ENCODE results near the gene SLC22A2. TPM values are rescaled to one million over a fixed set of nuclear protein-coding genes. Genes with fewer than 3 reads are reported as not detected.

The SLC22A2 gene
- total RNA-seq, 4 donors from 2014 or later: not detected

- WGBS, 2 donors: 36 to 41% methylated on average over 2 of the region's 2 CpGs
- TF ChIP-seq EP300 (IDR thresholded peaks at IDR 0.05): no peak
- no peak for TF ChIP-seq POLR2A (IDR thresholded peaks at IDR 0.05)
- peak overlapping the region in 1 of 4 donors; percentile 28 for H3K27ac ChIP-seq
Observed at GRCh38 chr6:160202411-160202810, 56.2 kb downstream of the SLC22A2 start.

GRCh38 chr6:160201061-160201460, 57.6 kb downstream of the SLC22A2 start:
- H3K27ac ChIP-seq: no peak overlapping the region
- H3K4me1 ChIP-seq: peaks cover 0 to 11% (median 0%) of the 10 kb centered on the region in 4 donors
- no peak for TF ChIP-seq POLR2A (IDR thresholded peaks at IDR 0.05)
- no peak for TF ChIP-seq EP300 (IDR thresholded peaks at IDR 0.05)
- no peak for TF ChIP-seq CTCF (IDR thresholded peaks at IDR 0.05)
- no peak overlapping the region for H3K4me3 ChIP-seq
- DNase-seq (ENCODE audit: low spot score in 2 of 2): no peak
- H3K9me3 ChIP-seq: peaks cover 0 to under 1% (median 0%) of the 10 kb centered on the region in 4 donors
- H3K36me3 ChIP-seq: no peaks in the 10 kb centered on the region
- H3K27me3 ChIP-seq: no peaks in the 10 kb centered on the region
- 68 to 76% methylated on average over 2 of the region's 2 CpGs for WGBS, 2 donors

More at GRCh38 chr6:160202411-160202810, 56.2 kb downstream of the SLC22A2 start:
- DNase-seq (ENCODE audit: low spot score in 2 of 2): no peak
- Histone ChIP-seq H3K4me1 (peaks cover 0 to 11% (median 0%) of the 10 kb centered on the region in 4 donors), H3K36me3 (no peaks in the 10 kb centered on the region), H3K9me3 (peaks cover 0 to 3% (median 0%) of the 10 kb centered on the region in 4 donors), H3K27me3 (no peaks in the 10 kb centered on the region), H3K4me3 (no peak overlapping the region)

- no peak for TF ChIP-seq POLR2A (IDR thresholded peaks at IDR 0.05)
- TF ChIP-seq EP300 (IDR thresholded peaks at IDR 0.05): no peak
- TF ChIP-seq CTCF (IDR thresholded peaks at IDR 0.05): no peak
- Histone ChIP-seq H3K27me3 (no peaks in the 10 kb centered on the region), H3K9me3 (peaks cover 0 to 20% (median 6%) of the 10 kb centered on the region in 4 donors), H3K36me3 (no peaks in the 10 kb centered on the region), H3K4me3 (no peak overlapping the region), H3K27ac (no peak overlapping the region), H3K4me1 (peaks cover 0 to 11% (median 0%) of the 10 kb centered on the region in 4 donors)
- DNase-seq (ENCODE audit: low spot score in 2 of 2): no peak
- 11 to 24% methylated on average over 3 of the region's 3 CpGs for whole genome bisulfite sequencing, 2 donors
Observed at GRCh38 chr6:160198606-160199211, 59.9 kb downstream of the SLC22A2 start.

GRCh38 chr6:160197662-160198061, 61.0 kb downstream of the SLC22A2 start:
- H3K9me3 ChIP-seq: peaks cover 0 to 29% (median 12%) of the 10 kb centered on the region in 4 donors

DNA sequence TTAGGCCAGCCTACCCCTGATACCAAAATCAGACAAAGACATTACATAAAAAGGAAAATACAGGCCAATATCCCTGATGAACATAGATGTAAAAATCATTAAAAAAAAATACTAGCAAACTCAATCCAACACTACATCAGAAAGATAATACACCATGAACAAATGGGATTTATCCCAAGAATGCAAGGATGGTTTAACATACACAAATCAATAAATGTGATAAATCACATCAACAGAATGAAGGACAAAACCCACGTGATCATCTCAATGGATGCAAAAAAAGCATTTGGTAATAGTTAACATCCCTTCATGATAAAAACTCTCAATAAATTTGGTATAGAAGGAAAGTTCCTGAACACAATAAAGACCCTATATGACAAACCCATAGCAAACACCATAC, 63.8 kb downstream of the SLC22A2 start:
- no peak for DNase-seq (ENCODE audit: low spot score in 2 of 2)
- H3K27me3 ChIP-seq: no peaks in the 10 kb centered on the region
- peaks cover 0 to 42% (median 16%) of the 10 kb centered on the region in 4 donors for H3K9me3 ChIP-seq
- H3K4me3 ChIP-seq: no peak overlapping the region
- no peaks in the 10 kb centered on the region for H3K4me1 ChIP-seq
- no peaks in the 10 kb centered on the region for H3K36me3 ChIP-seq
- H3K27ac ChIP-seq: no peak overlapping the region
- WGBS, 2 donors: 75 to 81% methylated on average over 1 of the region's 1 CpG
- no peak for TF ChIP-seq EP300 (IDR thresholded peaks at IDR 0.05)
- TF ChIP-seq POLR2A (IDR thresholded peaks at IDR 0.05): no peak
- no peak for TF ChIP-seq CTCF (IDR thresholded peaks at IDR 0.05)

More at GRCh38 chr6:160197662-160198061, 61.0 kb downstream of the SLC22A2 start:
- TF ChIP-seq POLR2A (IDR thresholded peaks at IDR 0.05) (no peak), EP300 (IDR thresholded peaks at IDR 0.05) (no peak), CTCF (IDR thresholded peaks at IDR 0.05) (no peak)
- no peak for DNase-seq (ENCODE audit: low spot score in 2 of 2)
- Histone ChIP-seq H3K27ac (no peak overlapping the region), H3K4me3 (no peak overlapping the region), H3K4me1 (peaks cover 0 to 8% (median 0%) of the 10 kb centered on the region in 4 donors), H3K36me3 (no peaks in the 10 kb centered on the region), H3K27me3 (no peaks in the 10 kb centered on the region)

Measured in tibial nerve (tissue), 4 donors.